GM18526 (cell line): ENCODE measurements around the gene CRHR1.

Source experiments
- POLR2A ChIP-seq: IDR thresholded peaks from 3 replicates; pipeline ENCODE4 v1.6.1; 2011; ENCODE audit not compliant: insufficient read length; ENCODE audit errors: extremely low read depth

The CRHR1 gene

GRCh38 chr17:45874151-45874550 lies 90.0 kb downstream of the CRHR1 start:
- TF ChIP-seq POLR2A, result no peak

- no peak for TF ChIP-seq POLR2A
Measured at GRCh38 chr17:45876539-45876938, 92.4 kb downstream of the CRHR1 start.

GRCh38 chr17:45877467-45877866 lies 93.3 kb downstream of the CRHR1 start:
- TF ChIP-seq POLR2A, result no peak

GRCh38 chr17:45883063-45883462 lies 98.9 kb downstream of the CRHR1 start:
- no peak for TF ChIP-seq POLR2A
